SK-N-SH (cell line): ENCODE results near the gene PRKCA. TPM values are rescaled to one million over a fixed set of nuclear protein-coding genes. Genes with fewer than 3 reads are reported as not detected.
A peak's percentile ranks its signal among the peaks of the same experiment; 100 is the strongest.
"Not testable (repeated sequence)": the region's sequence is repeated elsewhere in the genome, so short reads cannot be mapped to it uniquely, and the experiment has no call there.

Source experiments
- CTCF ChIA-PET: fragments of 300-600, 350-600 bp; formaldehyde crosslinking; extraction: SDS; loops from one replicate; lab custom pipeline; 2021; lab: Yijun Ruan, JAX
- POLR2A ChIA-PET: fragments of 350-600 bp; sonication (Branson Sonifier 250); formaldehyde crosslinking; extraction: SDS; loops from one replicate; lab custom pipeline; 2020; ENCODE audit warnings: antibody characterized with exemption, inconsistent platforms; lab: Yijun Ruan, JAX
- DNase-seq: peaks from one replicate; pipeline ENCODE4 v3.0.0; 2012
- H2AFZ ChIP-seq: fragments of 200-600 bp; sonication (generic); 2 replicates; pipeline ENCODE4 v1.8.1; 2016; ENCODE audit warnings: antibody characterized with exemption, mild to moderate bottlenecking, low read depth
- H3F3A ChIP-seq: fragments of 200-600 bp; sonication (generic); replicated peaks from 2 replicates; pipeline ENCODE3; 2016; ENCODE audit warnings: antibody characterized with exemption, mild to moderate bottlenecking; ENCODE audit not compliant: insufficient read depth
- H3K27ac ChIP-seq, 2 experiments: fragments of 200-500 bp in 1 of 2; fragments of 200-600 bp in 1 of 2; sonication (Bioruptor generic) in 1 of 2; sonication (generic), shearing (Covaris generic) in 1 of 2; 2 replicates each; pipeline versions ENCODE4 v1.5.1 to v1.6.1; 2014 to 2016; ENCODE audit warnings: low read depth in 2 of 2, inconsistent platforms in 1 of 2, low read length in 1 of 2, mild to moderate bottlenecking in 1 of 2, mixed read lengths in 1 of 2
- H3K27me3 ChIP-seq: fragments of 200-600 bp; sonication (generic), shearing (Covaris generic); 2 replicates; pipeline ENCODE4 v1.6.1; 2016; ENCODE audit warnings: mixed run types; ENCODE audit not compliant: insufficient read depth
- H3K36me3 ChIP-seq, 2 experiments: fragments of 200-500 bp in 1 of 2; fragments of 200-600 bp in 1 of 2; sonication (Bioruptor generic) in 1 of 2; sonication (generic) in 1 of 2; replicated peaks in 1 of 2; 2 replicates each; pipeline versions ENCODE3 to v1.5.1; 2014 to 2016; ENCODE audit warnings: low read length in 1 of 2, mild to moderate bottlenecking in 1 of 2; ENCODE audit not compliant: insufficient read depth in 2 of 2, control insufficient read depth in 1 of 2
- H3K4me1 ChIP-seq, 2 experiments: fragments of 200-500 bp in 1 of 2; fragments of 200-600 bp in 1 of 2; sonication (Bioruptor generic) in 1 of 2; sonication (generic), shearing (Covaris generic) in 1 of 2; 2 replicates each; pipeline versions ENCODE4 v1.5.1 to v1.6.1; 2014 to 2016; ENCODE audit warnings: low read depth in 1 of 2, low read length in 1 of 2, mixed run types in 1 of 2; ENCODE audit not compliant: insufficient read depth in 2 of 2, control insufficient read depth in 1 of 2
- H3K4me2 ChIP-seq: fragments of 200-600 bp; sonication (generic), shearing (Covaris generic); 2 replicates; pipeline ENCODE4 v1.6.1; 2017; ENCODE audit warnings: mixed run types
- H3K4me3 ChIP-seq, 2 experiments: fragments of 200-500 bp in 1 of 2; fragments of 200-600 bp in 1 of 2; sonication (Bioruptor generic) in 1 of 2; sonication (generic), shearing (Covaris generic) in 1 of 2; 2 replicates each; pipeline versions ENCODE4 v1.5.1 to v1.8.1; 2014 to 2016; ENCODE audit warnings: low read depth in 2 of 2, inconsistent platforms in 1 of 2, low read length in 1 of 2, mild to moderate bottlenecking in 1 of 2, mixed read lengths in 1 of 2, moderate library complexity in 1 of 2
- H3K79me2 ChIP-seq: fragments of 200-600 bp; sonication (generic); 2 replicates; pipeline ENCODE4 v1.8.1; 2017; ENCODE audit warnings: mild to moderate bottlenecking; ENCODE audit not compliant: insufficient read depth
- H3K9ac ChIP-seq: fragments of 200-600 bp; sonication (generic); 2 replicates; pipeline ENCODE4 v1.6.1; 2017; ENCODE audit warnings: mixed run types
- H3K9me2 ChIP-seq: fragments of 200-600 bp; sonication (generic); 2 replicates; pipeline ENCODE4 v1.6.1; 2017; ENCODE audit warnings: mixed run types
- H3K9me3 ChIP-seq: fragments of 200-600 bp; sonication (generic); 2 replicates; pipeline ENCODE4 v1.6.1; 2017; ENCODE audit warnings: mixed run types, mild to moderate bottlenecking, moderate library complexity
- H4K20me1 ChIP-seq: fragments of 200-600 bp; sonication (generic); 2 replicates; pipeline ENCODE4 v1.6.1; 2017; ENCODE audit warnings: mild to moderate bottlenecking, mixed run types; ENCODE audit not compliant: insufficient read depth
- MAX ChIP-seq: IDR thresholded peaks from 2 replicates; pipeline ENCODE4 v1.4.0; 2012; ENCODE audit warnings: low read depth
- MXI1 ChIP-seq: IDR thresholded peaks from 2 replicates; pipeline ENCODE4 v1.6.1; 2012; ENCODE audit warnings: mild to moderate bottlenecking, low read depth, low read length, improper control_type of control experiment
- NFIC ChIP-seq: IDR thresholded peaks from 2 replicates; pipeline ENCODE4 v1.4.0; 2012; ENCODE audit warnings: borderline replicate concordance
- NRF1 ChIP-seq: IDR thresholded peaks from 2 replicates; pipeline ENCODE4 v1.6.1; 2012; ENCODE audit warnings: low read depth, mild to moderate bottlenecking, low read length
- PBX3 ChIP-seq: IDR thresholded peaks from 2 replicates; pipeline ENCODE4; 2012
- POLR2AphosphoS5 ChIP-seq: IDR thresholded peaks from 2 replicates; pipeline ENCODE4 v1.6.1; 2012; ENCODE audit warnings: low read depth, low read length
- RAD21 ChIP-seq: IDR thresholded peaks from 2 replicates; pipeline ENCODE4 v1.6.1; 2012; ENCODE audit warnings: mild to moderate bottlenecking, low read length
- REST ChIP-seq: IDR thresholded peaks from 2 replicates; pipeline ENCODE4 v1.6.1; 2012; ENCODE audit warnings: mild to moderate bottlenecking, low read depth, low read length, moderate library complexity
- RFX5 ChIP-seq: IDR thresholded peaks from 2 replicates; pipeline ENCODE4 v1.6.1; 2012; ENCODE audit warnings: mild to moderate bottlenecking, improper control_type of control experiment, low read length
- SIN3A ChIP-seq: IDR thresholded peaks from 2 replicates; pipeline ENCODE4 v1.6.1; 2012; ENCODE audit warnings: low read depth, mild to moderate bottlenecking, low read length, moderate library complexity, borderline replicate concordance
- SMC3 ChIP-seq: IDR thresholded peaks from 2 replicates; pipeline ENCODE4 v1.6.1; 2012; ENCODE audit warnings: low read depth, low read length, improper control_type of control experiment
- TAF1 ChIP-seq: IDR thresholded peaks from 2 replicates; pipeline ENCODE4 v1.6.1; 2012; ENCODE audit warnings: low read depth, mild to moderate bottlenecking, low read length, moderate library complexity, borderline replicate concordance
- YY1 ChIP-seq: IDR thresholded peaks from 2 replicates; pipeline ENCODE4 v1.4.0; 2012; ENCODE audit warnings: low read depth, mild to moderate bottlenecking
- WGBS: methylation state at CpG from one replicate; pipeline ENCODE4 v1.1.6; 2017; ENCODE audit warnings: low lambda C conversion rate; 5-methylcytosine and 5-hydroxymethylcytosine counted together
- polyA plus RNA-seq, 3 experiments: library from polyadenylated mRNA; depleted of rRNA; stranded (reverse); fragments of >200 nt; gene quantifications; 2 replicates each; pipeline ENCODE4 v1.2.3, GENCODE V29; 2012

PRKCA gene
- polyA plus RNA-seq (2012; rRNA removed): 108 and 123 TPM in 2 replicates
- polyA plus RNA-seq (2012; cell fraction: cytosol; rRNA removed): 111 and 128 TPM in 2 replicates
- 126 and 178 TPM in 2 replicates for polyA plus RNA-seq (2012; cell fraction: nucleus; rRNA removed)

- WGBS: 2% methylated on average over 42 of the region's 117 CpGs
- POLR2A ChIA-PET: no interaction called here
- CTCF ChIA-PET: interaction anchor here (0.6 to 2.1 kb wide), 5 partner anchors 47 to 372 kb away, joined by 3 to 7 read pairs (median 5); no protein-coding TSS in a partner anchor
Observed at GRCh38 chr17:66301864-66302741, at the start of gene PRKCA. TSS of gene PRKCA (plus strand) at chr17:66302613.

GRCh38 chr17:66253458-66253857, 49.0 kb upstream of the PRKCA start:
- H3K27me3 ChIP-seq, DNase-seq, H3K4me1 ChIP-seq, H3K27ac ChIP-seq, H3K36me3 ChIP-seq, H3K4me3 ChIP-seq, H2AFZ ChIP-seq, POLR2A ChIA-PET, H3K4me2 ChIP-seq, H3F3A ChIP-seq, H3K9me3 ChIP-seq, H3K9ac ChIP-seq, H3K79me2 ChIP-seq, H3K9me2 ChIP-seq, H4K20me1 ChIP-seq: not testable (repeated sequence)
- CTCF ChIA-PET: interaction anchor here (1.0 to 3.0 kb wide), 3 partner anchors 368 to 421 kb away, joined by 4 to 19 read pairs (median 5); no protein-coding TSS in a partner anchor
- 86% methylated on average over 8 of the region's 8 CpGs for WGBS

More at GRCh38 chr17:66301864-66302741, at the start of gene PRKCA:
- peak within 1 kb of the TSS; percentile 67 for H2AFZ ChIP-seq
- DNase-seq: peak; percentile 96
- H4K20me1 ChIP-seq: peaks cover 30% of the 10 kb centered on the region
- peak within 1 kb of the TSS; percentile 71 to 86 for H3K27ac ChIP-seq
- H3K4me1 ChIP-seq: peaks cover 13 to 30% of the 10 kb centered on the region in 2 experiments
- H3K27me3 ChIP-seq: no peaks in the 10 kb centered on the region
- H3K36me3 ChIP-seq: peaks cover 16 to 19% of the 10 kb centered on the region in 2 experiments
- TF ChIP-seq YY1 (no peak), NRF1 (peak; percentile 75), REST (peak; percentile 60), TAF1 (peak; percentile 95), NFIC (no peak), RFX5 (no peak), SMC3 (peak; percentile 6; the same call in 1 of the 2 replicates), SIN3A (peak; percentile 86; the same call in 1 of the 2 replicates), PBX3 (0 out of 2 replicates have a peak, but pooled peaks have one; percentile 32), RAD21 (peak; percentile 2; the same call in 1 of the 2 replicates), MAX (peak; percentile 13), POLR2AphosphoS5 (peak; percentile 88), MXI1 (peak; percentile 83)
- TF ChIP-seq, all 33 proteins: peak for 10
- Histone ChIP-seq H3F3A (peaks cover 31% of the 10 kb centered on the region), H3K4me3 (peak within 1 kb of the TSS; percentile 51 to 95), H3K79me2 (peaks cover 63% of the 10 kb centered on the region), H3K9me2 (no peaks in the 10 kb centered on the region), H3K9me3 (no peaks in the 10 kb centered on the region), H3K9ac (peak within 1 kb of the TSS; percentile 81), H3K4me2 (peak within 1 kb of the TSS; percentile 88)
